Stimulated activated CD4-positive, alpha-beta T cell treated with anti-CD3 and anti-CD28 coated beads, Interleukin-12 subunit alpha, Interleukin-12 subunit beta, amount 100 ng/mL, for 24 hours (primary cell): ENCODE measurements around the gene MORC1.
"Not testable (repeated sequence)": the region's sequence is repeated elsewhere in the genome, so short reads cannot be mapped to it uniquely, and the experiment has no call there.

Experiments used
- DNase-seq, 2 experiments: peaks; one replicate each; pipeline ENCODE4 v3.0.0-alpha.2; 2020; ENCODE audit warnings: low read depth in 2 of 2

MORC1 gene

DNA sequence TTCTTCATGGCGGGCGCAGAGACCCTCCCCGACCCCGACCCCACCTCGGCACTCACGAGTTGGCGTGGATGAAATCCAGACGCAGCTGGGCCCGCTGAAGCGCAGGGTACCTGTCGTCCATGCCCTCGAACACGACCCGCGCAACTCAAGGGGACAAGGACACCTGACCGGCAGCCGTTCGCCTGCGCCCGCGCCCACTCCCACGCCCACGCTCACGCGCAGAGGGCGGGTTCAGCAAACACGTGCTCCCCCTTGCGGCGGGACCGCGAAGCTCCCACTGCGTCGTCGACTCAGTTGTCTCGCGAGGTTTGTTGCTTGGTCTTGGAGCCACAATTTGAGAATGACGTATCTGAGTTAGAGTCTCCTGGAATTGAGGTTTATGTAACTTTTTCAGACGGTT is at the start of gene MORC1:
MORC1 (minus strand) TSS at position 196 of the 400 bp plus-strand sequence; CDS start at position 121, 75 bp downstream.
- no peak for DNase-seq

DNA sequence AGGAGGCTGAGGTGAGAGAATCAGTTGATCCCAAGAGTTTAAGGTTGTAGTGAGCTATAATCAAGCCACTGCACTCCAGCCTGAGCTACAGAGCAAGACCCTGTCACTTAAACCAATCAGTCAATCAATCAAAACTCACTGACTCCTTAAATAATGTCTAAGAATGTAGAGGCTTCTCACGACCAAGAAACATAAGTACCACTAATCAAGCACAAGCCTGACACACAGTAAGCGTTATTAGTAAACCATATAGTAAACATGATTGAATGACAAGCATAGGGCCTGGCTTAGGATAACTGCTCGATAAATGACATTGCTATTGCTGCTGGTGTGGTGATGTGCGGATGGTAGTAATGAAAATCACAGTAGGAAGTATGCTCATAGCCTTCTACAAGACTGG is 48.0 kb upstream of the MORC1 start:
- DNase-seq: no peak

GRCh38 chr3:109161487-109162123 is 43.7 kb upstream of the MORC1 start:
- no peak for DNase-seq

GRCh38 chr3:109155828-109156227 is 37.9 kb upstream of the MORC1 start:
- DNase-seq: no peak

GRCh38 chr3:109154979-109155378 is 37.0 kb upstream of the MORC1 start:
- DNase-seq: no peak

- DNase-seq: no peak
These were observed 34.4 kb upstream of the MORC1 start for GRCh38 chr3:109152320-109152719.

GRCh38 chr3:109149078-109149477 is 31.1 kb upstream of the MORC1 start:
- DNase-seq: no peak

DNA sequence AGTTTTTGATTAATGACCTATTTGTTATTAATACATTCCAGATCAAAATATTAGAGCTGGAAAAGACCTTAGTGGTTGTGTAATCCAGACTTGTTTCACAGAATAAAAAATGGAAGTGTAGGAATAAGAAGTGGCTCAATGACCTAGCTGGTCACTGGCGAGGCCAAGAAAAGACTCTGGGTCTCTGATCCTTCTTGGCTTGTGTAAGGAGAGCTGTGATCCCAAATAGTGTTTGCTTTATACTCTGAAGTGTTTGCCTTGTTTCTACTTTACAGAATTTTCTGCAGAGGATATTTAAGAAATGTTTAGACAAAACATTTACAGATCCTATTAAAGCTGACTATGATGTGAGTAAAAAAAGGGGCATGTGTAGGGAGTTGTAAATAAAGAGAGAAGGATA is 25.7 kb upstream of the MORC1 start:
- no peak for DNase-seq

DNA sequence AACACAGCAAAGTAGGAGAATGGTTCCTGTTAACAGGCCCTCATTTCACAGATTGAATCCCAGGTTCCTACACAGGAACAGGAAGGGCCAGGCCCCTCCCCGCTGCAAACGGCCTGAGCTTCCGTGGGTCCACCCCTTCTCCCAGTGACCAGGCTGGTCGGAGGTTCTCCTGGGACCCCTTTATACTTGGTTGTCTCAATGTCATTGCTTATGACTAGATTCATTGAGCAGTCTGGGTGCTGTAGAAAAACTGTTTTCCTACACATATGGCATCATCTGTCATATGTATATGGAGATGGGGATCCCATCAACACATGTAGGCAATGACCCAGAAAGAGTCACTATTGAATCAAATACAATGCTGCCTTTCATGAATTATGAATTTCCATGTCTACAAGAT is 22.4 kb upstream of the MORC1 start:
- DNase-seq: no peak

GRCh38 chr3:109137761-109138160 is 19.8 kb upstream of the MORC1 start:
- no peak for DNase-seq

DNA sequence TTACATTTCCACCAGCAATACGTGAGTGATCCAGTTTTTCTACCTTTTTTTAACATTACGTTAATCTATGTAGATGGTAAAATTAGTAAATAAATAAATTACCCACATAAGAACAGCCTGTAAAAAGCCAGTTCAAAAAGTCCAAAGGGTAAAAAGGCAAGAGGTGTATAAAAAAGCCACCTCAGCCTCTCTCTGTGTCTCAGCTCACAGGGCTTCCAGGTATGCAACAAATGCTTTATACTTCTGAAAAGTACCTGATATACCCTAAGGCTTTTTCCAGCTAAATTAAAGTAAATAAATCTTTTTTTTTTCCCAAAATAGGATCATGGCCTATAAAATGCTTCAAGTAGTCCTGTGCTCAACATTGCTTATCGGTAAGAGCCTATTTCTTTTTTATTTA is 18.6 kb upstream of the MORC1 start, which contains the start of gene C3orf85:
C3orf85 (plus strand) TSS at position 197 of the 400 bp plus-strand sequence; CDS start at position 326, 129 bp downstream.
- DNase-seq: no peak

DNA sequence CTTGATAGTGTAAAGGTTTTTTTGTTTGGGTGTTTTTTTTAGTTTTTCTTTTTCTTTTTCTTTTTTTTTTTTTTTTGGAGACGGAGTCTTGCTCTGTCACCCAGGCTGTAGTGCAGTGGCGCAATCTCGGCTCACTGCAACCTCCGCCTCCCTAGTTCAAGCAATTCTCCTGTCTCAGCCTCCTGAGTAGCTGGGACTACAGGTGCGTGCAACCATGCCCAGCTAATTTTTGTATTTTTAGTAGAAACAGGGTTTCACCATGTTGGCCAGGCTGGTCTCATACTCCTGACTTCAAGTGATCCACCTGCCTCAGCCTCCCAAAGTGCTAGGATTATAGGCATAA is 15.5 kb upstream of the MORC1 start:
- DNase-seq: not testable (repeated sequence)

DNA sequence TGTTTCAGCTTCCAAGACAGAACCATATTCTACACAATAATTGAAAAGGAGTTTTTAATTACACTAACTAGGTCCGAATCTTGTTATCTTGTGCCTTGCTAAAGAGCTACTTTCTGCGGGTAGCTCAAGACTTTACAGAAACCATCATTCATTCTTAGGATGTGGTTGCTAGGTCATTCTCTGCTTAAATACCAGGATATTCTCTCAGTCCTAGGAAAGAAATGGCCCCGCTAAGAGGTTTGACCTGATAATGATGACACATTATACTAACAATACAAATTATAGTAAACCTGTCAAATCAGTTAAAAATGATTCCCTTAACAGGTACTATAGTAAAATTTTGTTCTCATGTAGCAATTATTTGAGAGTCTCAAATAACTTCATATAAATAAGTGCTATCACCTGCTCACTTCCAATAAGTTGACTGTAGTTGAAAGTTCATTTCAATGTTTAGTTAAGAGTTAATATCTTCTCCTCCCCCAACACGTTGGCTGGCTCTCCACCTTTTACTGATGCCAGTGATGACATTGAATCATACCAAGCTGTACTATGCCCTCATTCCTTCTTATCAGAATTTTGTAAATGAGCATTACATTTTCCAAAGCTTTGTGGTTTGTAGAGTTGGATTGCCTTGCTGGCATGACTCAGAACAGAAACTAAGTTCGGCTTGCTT is 15.0 kb upstream of the MORC1 start:
- DNase-seq: no peak

- no peak for DNase-seq
These were observed 13.3 kb upstream of the MORC1 start for GRCh38 chr3:109131276-109131675.

DNA sequence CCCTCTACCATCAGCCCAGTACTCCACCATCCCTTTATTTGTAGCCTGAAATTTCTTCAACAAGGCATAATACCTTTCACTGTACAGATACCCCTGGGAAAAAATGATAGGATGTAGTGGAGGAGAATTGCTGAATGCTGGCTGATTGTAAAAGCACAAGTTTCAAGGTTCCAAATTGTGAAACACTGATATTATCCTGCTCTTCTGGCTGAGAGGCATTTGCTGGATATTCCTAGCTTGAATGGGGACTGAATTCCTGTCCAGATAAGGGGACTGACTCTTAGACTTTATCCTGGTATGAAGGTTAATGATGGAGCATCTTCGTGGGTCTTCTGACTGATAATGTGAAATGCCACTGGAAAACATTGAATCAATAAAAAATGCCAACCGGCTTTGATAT is 9.6 kb upstream of the MORC1 start:
- no peak for DNase-seq

- DNase-seq: no peak
These were observed 8.0 kb upstream of the MORC1 start for GRCh38 chr3:109125902-109126301.

GRCh38 chr3:109122690-109123089 is 4.8 kb upstream of the MORC1 start:
- DNase-seq: no peak

- DNase-seq: no peak
These were observed 650 bp upstream of the MORC1 start for GRCh38 chr3:109118584-109118983.

DNA sequence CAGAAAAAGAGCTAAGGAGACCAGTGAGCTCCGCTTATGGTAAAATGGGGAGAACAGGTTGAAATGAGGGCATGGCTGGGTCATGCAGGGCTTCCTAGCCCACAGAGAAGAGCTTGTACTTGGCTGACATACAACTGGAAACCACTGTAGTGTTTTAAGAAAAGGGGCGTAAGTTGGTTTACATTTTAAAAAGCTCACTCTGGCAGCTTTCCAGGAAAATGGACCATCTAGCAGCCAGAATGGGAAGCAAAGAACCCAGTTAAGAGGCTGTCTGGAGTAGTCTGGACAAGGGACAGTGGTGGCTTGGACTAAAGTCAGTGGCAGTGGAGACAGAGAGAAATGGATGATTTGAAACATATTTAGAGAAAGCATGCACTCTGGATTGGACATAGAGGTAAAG is 1.9 kb downstream of the MORC1 start:
- no peak for DNase-seq

- DNase-seq: no peak
These were observed 2.5 kb downstream of the MORC1 start for GRCh38 chr3:109115451-109115850.

DNA sequence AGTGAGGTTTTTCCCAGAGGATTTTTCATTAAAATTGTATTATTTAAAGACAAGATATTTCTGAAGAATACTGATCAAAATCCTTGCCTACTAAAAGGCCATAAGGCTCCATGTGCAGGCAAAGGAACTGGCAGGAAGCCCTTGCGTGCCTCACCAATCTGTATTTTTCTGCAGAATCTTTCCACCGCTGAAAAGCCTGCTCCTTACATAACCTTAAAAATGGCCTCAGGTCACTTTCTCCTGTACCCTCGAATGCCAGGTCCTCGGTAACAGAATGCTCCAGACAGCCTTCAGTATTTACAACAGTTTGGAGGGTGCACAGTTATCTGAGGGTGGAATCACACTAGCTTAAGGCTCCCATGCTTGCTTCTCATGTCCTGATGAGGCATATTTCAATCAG is 3.2 kb downstream of the MORC1 start:
- no peak for DNase-seq

DNA sequence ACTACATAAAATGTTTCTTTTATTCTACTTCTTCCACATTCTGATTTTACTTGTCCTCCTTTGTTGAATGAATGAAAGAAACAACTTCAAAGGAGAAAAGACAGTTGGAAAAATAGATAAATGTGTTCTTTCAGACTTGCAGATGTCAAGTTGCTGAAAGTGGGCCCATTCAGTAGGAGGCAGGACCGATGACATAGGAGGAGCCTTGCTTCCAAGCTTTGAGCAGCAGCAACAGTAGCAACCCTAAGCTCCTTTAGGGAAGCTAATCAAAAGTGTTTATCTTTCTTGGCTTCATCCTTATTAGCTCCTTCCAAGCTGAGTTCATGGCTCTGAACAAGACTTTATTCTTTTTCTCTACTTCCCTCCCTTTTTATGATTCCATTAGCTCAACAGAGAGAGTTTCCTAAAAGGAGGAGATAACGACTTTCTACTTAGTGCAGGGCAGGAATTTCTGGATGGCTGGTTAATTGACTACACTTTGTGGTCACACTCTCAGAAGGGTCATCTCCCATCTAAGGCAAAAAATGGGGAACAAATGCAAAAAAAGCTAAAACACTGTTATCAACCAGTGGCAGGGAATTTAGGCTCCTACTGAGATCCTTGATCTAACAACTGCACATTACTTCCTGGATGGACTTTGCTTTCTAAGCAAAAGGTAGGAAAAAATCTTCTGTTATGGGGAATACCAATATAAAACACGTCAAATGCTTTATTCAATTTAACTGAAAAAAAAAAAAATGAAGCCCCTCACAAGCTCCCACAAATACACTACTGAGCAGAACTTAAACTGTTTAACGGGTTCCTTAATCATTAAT is 4.8 kb downstream of the MORC1 start:
- DNase-seq: no peak

- no peak for DNase-seq
These were observed 8.4 kb downstream of the MORC1 start for GRCh38 chr3:109109574-109109973.
